Astrocyte of the cerebellum (primary cell): Measurements from ENCODE around the gene MAP2K6.

ENCODE experiments used
- DNase-seq: peaks from one replicate; pipeline ENCODE4 v3.0.0-alpha.2; 2011; ENCODE audit warnings: low read depth
- H3K4me3 ChIP-seq: 2 replicates; pipeline ENCODE4 v1.5.1; 2011; ENCODE audit warnings: mild to moderate bottlenecking, low read depth, low read length, moderate library complexity
- in situ Hi-C: cut with HindIII; loops from 2 replicates; pipeline ENCODE4 v1.10.0; 2017; ENCODE audit warnings: low sequenced_read_pairs
- TF ChIP-seq, protein P1 (sequence below): IDR thresholded peaks from 2 replicates; pipeline ENCODE4 v1.5.1; 2012; ENCODE audit warnings: low read length, low read depth, moderate library complexity, mild to moderate bottlenecking; ENCODE audit errors: missing control alignments

Gene MAP2K6

DNA sequence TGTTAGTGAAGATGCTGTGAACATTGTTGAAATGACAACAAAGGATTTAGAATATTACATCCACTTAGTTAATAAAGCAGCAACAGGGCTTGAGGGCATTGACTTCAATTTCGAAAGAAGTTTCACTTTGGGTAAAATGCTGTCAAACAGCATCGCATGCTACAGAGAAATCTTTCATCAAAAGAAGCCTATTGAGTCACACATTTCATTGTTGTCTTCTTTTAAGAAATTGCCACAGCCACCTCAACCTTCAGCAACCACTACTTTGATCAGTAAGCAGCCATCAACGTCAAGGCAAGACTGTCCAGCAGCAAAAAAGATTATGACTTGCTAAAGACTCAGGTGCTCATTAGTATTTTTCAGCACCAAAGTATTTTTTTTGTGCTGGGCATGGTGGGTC lies 13.2 kb upstream of the MAP2K6 start:
- DNase-seq: no peak

DNA sequence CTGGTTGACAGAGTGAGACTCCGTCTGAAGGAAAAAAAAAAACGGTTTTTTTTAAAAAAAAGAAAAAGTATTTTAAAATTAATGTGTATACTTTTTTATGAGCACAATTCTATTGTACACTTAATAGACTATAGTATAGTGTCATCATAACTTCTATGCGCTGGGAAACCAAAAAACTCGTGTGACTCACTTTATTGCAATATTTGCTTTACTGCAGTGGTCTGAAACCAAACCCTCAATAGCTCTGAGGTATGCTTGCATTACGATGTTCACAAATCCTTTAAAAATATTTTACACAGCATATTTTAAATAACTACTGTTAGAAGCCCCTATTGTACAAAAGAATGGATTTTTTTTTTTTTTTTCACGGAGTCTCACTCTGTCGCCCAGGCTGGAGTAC lies 12.4 kb upstream of the MAP2K6 start:
- TF ChIP-seq, protein P1, sequence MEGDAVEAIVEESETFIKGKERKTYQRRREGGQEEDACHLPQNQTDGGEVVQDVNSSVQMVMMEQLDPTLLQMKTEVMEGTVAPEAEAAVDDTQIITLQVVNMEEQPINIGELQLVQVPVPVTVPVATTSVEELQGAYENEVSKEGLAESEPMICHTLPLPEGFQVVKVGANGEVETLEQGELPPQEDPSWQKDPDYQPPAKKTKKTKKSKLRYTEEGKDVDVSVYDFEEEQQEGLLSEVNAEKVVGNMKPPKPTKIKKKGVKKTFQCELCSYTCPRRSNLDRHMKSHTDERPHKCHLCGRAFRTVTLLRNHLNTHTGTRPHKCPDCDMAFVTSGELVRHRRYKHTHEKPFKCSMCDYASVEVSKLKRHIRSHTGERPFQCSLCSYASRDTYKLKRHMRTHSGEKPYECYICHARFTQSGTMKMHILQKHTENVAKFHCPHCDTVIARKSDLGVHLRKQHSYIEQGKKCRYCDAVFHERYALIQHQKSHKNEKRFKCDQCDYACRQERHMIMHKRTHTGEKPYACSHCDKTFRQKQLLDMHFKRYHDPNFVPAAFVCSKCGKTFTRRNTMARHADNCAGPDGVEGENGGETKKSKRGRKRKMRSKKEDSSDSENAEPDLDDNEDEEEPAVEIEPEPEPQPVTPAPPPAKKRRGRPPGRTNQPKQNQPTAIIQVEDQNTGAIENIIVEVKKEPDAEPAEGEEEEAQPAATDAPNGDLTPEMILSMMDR: no peak
- no peak overlapping the region for H3K4me3 ChIP-seq
- in situ Hi-C loops: no loop called here
- DNase-seq: no peak

More for the DNA sequence above, 13.2 kb upstream of the MAP2K6 start:
- TF ChIP-seq, protein P1: no peak
- no peak overlapping the region for H3K4me3 ChIP-seq
- in situ Hi-C loops: no loop called here

- in situ Hi-C loops: no loop called here
- TF ChIP-seq, protein P1: no peak
- no peak for DNase-seq
- no peak overlapping the region for H3K4me3 ChIP-seq
These were observed 10.1 kb upstream of the MAP2K6 start for GRCh38 chr17:69404399-69404798.

DNA sequence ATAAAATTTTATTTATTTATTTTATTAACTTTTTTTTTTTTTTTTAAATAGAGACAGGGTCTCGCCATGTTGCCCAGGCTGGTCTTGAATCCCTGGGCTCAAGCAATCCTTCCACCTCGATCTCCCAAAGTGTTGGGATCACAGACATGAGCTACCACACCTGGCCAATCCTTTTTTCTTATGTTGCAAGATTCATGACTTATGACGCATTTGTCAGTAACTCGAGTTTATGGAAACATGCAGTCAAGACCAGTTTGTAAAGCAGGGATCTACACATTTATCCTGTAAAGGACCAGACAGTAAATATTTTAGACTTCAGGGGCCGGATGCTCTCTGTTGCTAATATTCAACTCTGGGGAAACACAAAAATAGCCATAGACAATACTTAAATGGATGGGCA lies 9.4 kb upstream of the MAP2K6 start:
- in situ Hi-C loops: no loop called here

DNA sequence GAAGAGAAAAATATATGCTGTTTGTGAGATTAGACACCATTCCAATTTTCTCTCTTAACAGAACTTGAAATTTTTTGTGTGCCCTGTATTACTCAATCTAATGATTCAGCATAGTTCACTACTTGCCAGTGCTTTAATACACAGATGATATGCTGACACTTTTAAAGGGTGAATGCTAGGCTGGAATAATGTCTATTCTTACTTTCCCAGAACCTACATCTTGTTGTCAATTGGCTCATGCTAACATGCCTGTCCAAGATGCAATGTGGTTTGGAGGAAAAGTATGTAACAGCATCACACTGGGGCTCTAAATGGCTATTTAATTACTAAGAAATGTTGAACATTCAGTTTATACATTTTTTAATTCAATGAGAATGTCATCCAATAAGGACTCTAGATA lies 7.6 kb upstream of the MAP2K6 start:
- TF ChIP-seq, protein P1: no peak
- in situ Hi-C loops: no loop called here
- DNase-seq: no peak
- no peak overlapping the region for H3K4me3 ChIP-seq

More for the DNA sequence above, 9.4 kb upstream of the MAP2K6 start:
- H3K4me3 ChIP-seq: no peak overlapping the region
- no peak for DNase-seq
- TF ChIP-seq, protein P1: no peak

- TF ChIP-seq, protein P1: no peak
- H3K4me3 ChIP-seq: no peak overlapping the region
- in situ Hi-C loops: no loop called here
- no peak for DNase-seq
These were observed 6.7 kb upstream of the MAP2K6 start for GRCh38 chr17:69407759-69408158.

DNA sequence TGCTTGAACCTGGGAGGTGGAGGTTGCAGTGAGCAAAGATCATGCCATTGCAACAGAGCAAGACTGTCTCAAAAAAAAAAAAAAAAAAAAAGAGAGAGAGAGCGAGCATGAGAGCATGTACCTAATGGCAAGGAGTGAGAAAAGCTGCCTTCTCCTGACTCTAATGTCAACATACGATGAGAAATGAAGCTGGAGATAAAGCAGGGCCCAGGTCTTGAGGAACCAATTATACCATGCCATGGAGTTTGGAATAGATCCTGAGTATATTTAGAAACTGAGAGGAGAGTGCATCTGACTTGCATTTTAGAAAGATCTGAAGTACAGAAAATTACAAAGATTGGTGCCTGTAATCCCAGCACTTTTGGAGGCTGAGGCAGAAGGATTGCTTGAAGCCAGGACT lies 3.8 kb upstream of the MAP2K6 start:
- DNase-seq: no peak
- in situ Hi-C loops: no loop called here
- H3K4me3 ChIP-seq: no peak overlapping the region
- TF ChIP-seq, protein P1: no peak
